Measurements from ENCODE around the gene RAB28.

- no peak for TF ChIP-seq GATA2 (IDR thresholded peaks at IDR 0.05; ENCODE audit: low read depth, low read length)
- no peak for TF ChIP-seq GATA3 (IDR thresholded peaks at IDR 0.05; ENCODE audit: low read depth, low read length)
Measured at GRCh38 chr4:13344216-13344615, 139.9 kb downstream of the RAB28 start.
